ENCODE measurements around the gene CPSF4L.

CPSF4L gene

GRCh38 chr17:73203788-73204479 lies 57.7 kb downstream of the CPSF4L start:
- peak in 1 of 2 donors; percentile 28 for DNase-seq (ENCODE audit: low read depth in 2 of 2)

- no peak for DNase-seq (ENCODE audit: low read depth in 2 of 2)
These were observed 58.4 kb downstream of the CPSF4L start for GRCh38 chr17:73203135-73203787.

GRCh38 chr17:73201215-73202069 lies 60.2 kb downstream of the CPSF4L start:
- DNase-seq (ENCODE audit: low read depth in 2 of 2) = no peak

GRCh38 chr17:73200476-73200875 lies 61.2 kb downstream of the CPSF4L start:
- DNase-seq (ENCODE audit: low read depth in 2 of 2) = no peak

- no peak for DNase-seq (ENCODE audit: low read depth in 2 of 2)
These were observed 61.8 kb downstream of the CPSF4L start for GRCh38 chr17:73199751-73200317.

- DNase-seq (ENCODE audit: low read depth in 2 of 2) = no peak
These were observed 62.8 kb downstream of the CPSF4L start for GRCh38 chr17:73198930-73199260.

All from stimulated activated CD8-positive, alpha-beta memory T cell treated with anti-CD3 and anti-CD28 coated beads, Interleukin-15, amount 100 ng/mL, for 48 hours (primary cell).